GM23248 (cell line): ENCODE data around the gene PCED1A.

ENCODE experiments used
- EZH2 ChIP-seq: fragments of 200-600 bp; sonication (generic); IDR thresholded peaks from 2 replicates; pipeline ENCODE4 v1.6.1; 2018; ENCODE audit warnings: antibody characterized with exemption, mild to moderate bottlenecking; ENCODE audit not compliant: insufficient read depth, poor library complexity, severe bottlenecking
- EZH2phosphoT487 ChIP-seq: fragments of 200-600 bp; sonication (generic); IDR thresholded peaks from 2 replicates; pipeline ENCODE4 v1.6.1; 2018; ENCODE audit warnings: antibody characterized with exemption, moderate library complexity, mild to moderate bottlenecking, low read depth; ENCODE audit not compliant: insufficient read depth

DNA sequence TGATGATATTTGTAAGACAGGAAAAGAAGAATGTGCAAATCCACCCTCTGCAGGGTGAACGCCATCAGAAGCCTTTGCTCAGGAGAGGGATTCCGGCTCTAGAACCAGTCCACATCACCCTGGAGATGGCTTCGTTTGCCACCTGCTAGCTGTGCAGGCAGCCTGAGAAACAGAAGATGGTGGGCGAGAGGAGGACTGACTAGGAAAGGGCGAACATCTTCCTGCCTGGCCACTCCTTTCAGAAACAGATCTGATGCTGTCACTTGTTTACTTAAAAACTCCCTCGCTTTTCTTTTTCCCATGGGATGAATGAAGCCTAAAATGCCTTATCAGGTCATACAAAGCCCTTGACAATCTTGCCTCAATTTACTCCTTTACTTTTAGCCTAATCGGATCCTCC, 34.0 kb upstream of the PCED1A start:
- TF ChIP-seq EZH2 (no peak), EZH2phosphoT487 (no peak)
